ENCODE data around the gene TGFBRAP1.

DNA sequence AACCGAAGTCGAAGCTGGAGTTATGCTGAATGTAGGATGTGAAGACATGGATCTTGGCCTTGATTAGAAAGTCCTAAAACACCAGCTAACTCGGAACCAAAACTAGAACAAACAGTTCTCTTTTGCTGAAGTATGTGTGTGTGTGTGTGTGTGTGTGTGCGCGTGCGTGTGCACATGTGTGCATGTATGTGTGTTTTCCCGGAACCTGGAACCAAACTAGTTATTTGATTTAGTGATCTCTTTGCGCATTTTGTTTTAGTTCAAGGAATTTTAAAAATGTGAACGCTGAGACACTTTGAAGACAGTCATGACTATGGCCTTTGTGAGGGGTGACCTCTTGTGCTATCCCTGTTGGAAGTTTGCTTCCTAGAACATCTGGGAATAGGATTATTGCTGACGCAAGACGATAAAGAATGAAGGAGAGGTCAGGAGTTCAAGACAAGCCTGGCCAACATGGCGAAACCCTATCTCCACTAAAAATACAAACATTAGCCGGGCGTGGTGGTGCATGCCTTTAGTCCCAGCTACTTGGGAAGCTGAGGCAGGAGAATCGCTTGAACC, 45.5 kb upstream of the TGFBRAP1 start:
- TF ChIP-seq EZH2phosphoT487 (IDR thresholded peaks at IDR 0.05; ENCODE audit: borderline replicate concordance, low read length) (no peak), EZH2 (IDR thresholded peaks at IDR 0.05; ENCODE audit: low read length, unreplicated experiment) (no peak)
- TF ChIP-seq, protein P1, sequence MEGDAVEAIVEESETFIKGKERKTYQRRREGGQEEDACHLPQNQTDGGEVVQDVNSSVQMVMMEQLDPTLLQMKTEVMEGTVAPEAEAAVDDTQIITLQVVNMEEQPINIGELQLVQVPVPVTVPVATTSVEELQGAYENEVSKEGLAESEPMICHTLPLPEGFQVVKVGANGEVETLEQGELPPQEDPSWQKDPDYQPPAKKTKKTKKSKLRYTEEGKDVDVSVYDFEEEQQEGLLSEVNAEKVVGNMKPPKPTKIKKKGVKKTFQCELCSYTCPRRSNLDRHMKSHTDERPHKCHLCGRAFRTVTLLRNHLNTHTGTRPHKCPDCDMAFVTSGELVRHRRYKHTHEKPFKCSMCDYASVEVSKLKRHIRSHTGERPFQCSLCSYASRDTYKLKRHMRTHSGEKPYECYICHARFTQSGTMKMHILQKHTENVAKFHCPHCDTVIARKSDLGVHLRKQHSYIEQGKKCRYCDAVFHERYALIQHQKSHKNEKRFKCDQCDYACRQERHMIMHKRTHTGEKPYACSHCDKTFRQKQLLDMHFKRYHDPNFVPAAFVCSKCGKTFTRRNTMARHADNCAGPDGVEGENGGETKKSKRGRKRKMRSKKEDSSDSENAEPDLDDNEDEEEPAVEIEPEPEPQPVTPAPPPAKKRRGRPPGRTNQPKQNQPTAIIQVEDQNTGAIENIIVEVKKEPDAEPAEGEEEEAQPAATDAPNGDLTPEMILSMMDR (conservative IDR thresholded peaks at IDR 0.05; ENCODE audit: low read depth, low read length): no peak

All from PC-3 (cell line).